ENCODE measurements around the gene PTCD1. TPM values are rescaled to one million over a fixed set of nuclear protein-coding genes. Genes with fewer than 3 reads are reported as not detected.
"Not testable (repeated sequence)": the region's sequence is repeated elsewhere in the genome, so short reads cannot be mapped to it uniquely, and the experiment has no call there.

The PTCD1 gene
- total RNA-seq, 1 donor from 2014 or later, result 4.4 TPM

DNA sequence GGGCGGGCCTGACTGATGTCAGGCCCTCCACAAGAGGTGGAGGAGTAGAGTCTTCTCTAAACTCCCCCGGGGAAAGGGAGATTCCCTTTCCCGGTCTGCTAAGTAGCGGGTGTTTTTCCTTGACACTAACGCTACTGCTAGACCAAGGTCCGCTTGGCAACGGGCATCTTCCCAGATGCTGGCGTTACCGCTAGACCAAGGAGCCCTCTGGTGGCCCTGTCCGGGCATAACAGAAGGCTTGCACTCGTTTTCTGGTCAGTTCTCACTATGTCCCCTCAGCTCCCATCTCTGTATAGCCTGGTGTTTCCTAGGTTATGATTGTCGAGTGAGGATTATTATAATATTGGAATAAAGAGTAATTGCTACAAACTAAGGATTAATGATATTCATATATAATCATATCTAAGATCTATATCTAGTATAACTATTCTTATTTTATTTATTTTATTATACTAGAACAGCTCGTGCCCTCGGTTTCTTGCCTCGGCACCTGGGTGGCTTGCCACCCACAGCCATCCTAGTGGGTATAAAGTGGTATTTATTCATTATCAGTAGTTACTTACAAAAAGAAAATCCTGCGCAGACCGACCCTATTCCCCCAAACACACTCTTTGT lies 23.0 kb downstream of the PTCD1 start:
- ATAC-seq; intact Hi-C loops (cut with DNase I): not testable (repeated sequence)

DNA sequence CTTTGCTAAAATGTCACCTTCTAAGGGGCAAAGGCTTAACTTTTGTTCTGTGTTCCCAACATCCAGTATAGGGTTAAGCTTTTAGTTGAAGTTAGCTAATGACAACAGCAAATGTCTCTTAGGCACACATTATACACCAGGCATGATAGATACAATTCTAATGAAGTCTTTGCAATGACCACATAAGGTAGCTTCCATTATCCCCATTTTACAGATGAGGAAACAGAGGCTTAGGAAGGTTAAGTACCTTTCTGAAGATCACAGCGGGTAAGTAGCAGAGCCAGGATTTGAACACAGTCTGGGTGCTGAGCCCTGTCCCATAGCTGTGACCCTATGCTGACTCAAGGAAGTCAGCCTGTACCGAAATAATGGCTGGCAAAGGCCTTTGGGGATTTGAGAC lies 28.0 kb downstream of the PTCD1 start:
- no peak for ATAC-seq
- intact Hi-C loops (cut with DNase I), result no loop called here
- no peak for DNase-seq (ENCODE audit: low spot score)

More for the DNA sequence above, 23.0 kb downstream of the PTCD1 start:
- DNase-seq (ENCODE audit: low spot score), result peak; percentile 75

DNA sequence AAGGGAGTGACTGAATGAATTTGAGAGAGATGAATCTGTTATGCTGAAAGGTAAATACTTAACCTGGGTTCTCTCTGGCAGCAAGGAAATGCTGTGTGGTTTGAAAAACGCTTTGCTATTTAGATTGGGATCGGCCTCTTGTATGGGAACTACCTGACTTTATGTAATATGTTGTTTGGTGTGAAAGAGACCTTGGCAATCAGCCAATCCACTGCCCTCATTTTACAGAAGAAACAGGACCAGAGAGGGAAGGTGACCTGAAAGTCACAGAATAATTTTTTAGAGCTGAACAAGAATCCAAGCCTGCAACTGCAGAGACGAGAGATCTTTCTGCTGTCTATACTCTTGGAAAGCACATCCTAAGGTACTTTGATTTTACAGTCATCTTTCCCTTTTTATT lies 28.8 kb downstream of the PTCD1 start:
- intact Hi-C loops (cut with DNase I), result loop anchor here (5.0 kb wide), 1 partner anchor 407 kb away; no protein-coding TSS in a partner anchor

DNA sequence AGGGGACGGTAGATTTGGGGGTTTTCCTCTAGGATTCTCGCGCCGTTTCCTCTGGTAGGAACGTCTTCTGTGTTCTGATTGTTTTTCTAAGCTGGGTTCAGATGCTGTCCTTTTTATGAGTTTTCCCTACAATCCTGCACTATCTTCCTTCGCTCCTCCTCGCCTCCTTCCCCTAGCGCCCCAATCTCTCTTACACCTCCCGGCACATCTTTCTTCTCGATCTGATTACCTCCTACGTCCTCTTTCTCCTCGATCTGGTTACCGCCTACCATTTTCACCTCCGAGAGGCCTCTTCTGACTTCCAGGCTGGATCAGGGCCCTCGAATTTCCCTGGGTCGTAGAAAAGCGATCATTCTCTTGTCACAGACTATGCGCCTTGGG lies 29.4 kb downstream of the PTCD1 start:
- DNase-seq (ENCODE audit: low spot score), result no peak
- ATAC-seq, result peak; percentile 0
- intact Hi-C loops (cut with DNase I), result loop anchor here (5.0 kb wide), 1 partner anchor 408 kb away; no protein-coding TSS in a partner anchor

More for the DNA sequence above, 28.8 kb downstream of the PTCD1 start:
- DNase-seq (ENCODE audit: low spot score), result no peak
- ATAC-seq, result no peak

DNA sequence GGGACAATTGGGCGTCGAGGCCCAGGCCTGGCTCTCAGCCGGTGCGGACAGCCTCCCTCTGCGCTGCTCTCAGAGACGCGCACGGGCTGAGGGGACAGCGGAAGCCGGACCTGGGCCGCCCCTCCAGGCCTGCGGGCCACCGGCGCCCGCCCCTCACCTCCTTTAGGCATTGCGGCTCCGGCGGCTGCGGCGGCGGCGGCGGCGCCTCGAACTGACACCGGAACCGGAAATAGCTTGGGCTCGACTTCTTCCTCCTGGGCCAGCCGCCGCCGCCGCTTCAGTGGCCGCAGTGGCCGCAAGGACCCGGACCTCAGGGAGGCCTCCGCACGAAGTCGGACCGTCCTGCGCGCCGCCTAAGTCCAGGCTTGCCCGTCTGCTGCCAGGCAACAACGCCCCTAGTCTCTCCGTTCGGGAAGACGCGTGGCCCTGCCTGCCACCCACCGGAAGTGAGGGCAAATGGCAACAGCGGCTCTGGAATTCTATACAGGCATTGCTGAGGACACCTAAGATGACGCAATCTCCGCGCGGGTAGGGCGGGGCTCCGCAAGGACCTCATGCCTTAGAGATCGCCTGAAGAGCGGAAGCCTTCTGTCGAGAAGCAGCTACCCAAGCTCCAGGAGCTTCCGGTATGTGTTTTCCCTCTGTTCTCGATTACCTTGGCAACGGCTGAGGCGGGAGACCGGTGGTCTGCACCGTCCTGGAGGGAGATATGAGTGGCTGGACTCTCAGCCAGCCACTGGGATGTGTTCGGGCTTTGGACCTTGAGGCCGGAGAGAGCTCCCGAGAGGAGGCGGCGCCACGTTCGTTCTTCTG lies 30.0 kb downstream of the PTCD1 start, which contains the start of the genes BUD31 and PDAP1:
BUD31 (plus strand) TSS at position 591 of the 813 bp plus-strand sequence. CDS start 2,124 bp downstream, outside the sequence.
PDAP1 (minus strand) TSS at position 219 of the 813 bp plus-strand sequence; CDS start at position 170, 49 bp downstream.
- DNase-seq (ENCODE audit: low spot score), result peak; percentile 95
- intact Hi-C loops (cut with DNase I), result loop anchor here (5.0 kb wide), 1 partner anchor 409 kb away; no protein-coding TSS in a partner anchor

DNA sequence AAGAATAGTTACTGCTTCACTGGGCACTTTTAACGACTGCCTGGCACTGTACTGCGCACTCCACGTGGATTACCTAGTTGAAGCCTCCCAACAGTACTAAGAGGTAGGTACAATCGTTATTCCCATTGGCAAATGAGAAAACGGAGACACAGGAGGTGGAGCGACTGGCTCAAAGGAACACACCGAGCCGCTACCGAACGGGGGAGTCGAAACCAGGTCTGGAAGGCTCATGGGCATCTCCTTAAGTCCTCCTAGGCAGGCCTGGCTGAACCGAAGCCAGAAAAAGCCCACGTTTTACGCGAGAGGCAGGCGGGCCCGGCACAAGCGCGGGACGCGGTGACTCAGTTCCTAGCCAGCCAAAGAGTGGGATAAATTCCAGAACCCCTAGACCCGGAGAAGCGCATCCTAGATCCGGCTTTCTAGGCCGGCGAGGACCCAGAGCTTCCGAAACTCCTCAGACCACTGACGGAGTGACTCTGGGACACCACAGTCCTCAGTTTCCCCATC lies 30.7 kb downstream of the PTCD1 start:
- intact Hi-C loops (cut with DNase I), result loop anchor here (5.0 kb wide), 1 partner anchor 409 kb away; no protein-coding TSS in a partner anchor
- DNase-seq (ENCODE audit: low spot score) (peak; percentile 81), ATAC-seq (peak; percentile 12)

More for the DNA sequence above, 30.0 kb downstream of the PTCD1 start, which contains the start of the genes BUD31 and PDAP1:
- ATAC-seq, result peak; percentile 97

DNA sequence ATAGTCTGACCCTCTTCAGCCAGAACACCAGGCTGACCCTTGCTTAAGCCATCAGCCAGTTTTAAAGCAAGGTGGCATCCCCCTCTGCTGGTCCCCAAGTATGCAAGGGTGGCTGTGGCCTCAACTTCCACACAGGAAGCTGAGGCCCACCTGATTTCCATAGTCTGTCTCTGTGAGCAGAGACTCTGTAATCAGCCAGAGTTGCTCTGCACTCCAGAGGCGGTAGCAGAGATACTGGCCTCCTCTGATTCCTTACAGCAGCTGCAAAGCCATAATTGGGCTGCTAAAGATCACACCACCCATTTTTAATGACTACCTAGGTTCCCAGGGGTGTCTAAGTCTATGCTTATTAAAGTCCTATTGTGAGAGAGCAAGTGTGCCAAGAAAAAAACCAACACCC lies 32.0 kb downstream of the PTCD1 start:
- no peak for ATAC-seq
- intact Hi-C loops (cut with DNase I), result loop anchor here (5.0 kb wide), 1 partner anchor 411 kb away; no protein-coding TSS in a partner anchor
- no peak for DNase-seq (ENCODE audit: low spot score)

DNA sequence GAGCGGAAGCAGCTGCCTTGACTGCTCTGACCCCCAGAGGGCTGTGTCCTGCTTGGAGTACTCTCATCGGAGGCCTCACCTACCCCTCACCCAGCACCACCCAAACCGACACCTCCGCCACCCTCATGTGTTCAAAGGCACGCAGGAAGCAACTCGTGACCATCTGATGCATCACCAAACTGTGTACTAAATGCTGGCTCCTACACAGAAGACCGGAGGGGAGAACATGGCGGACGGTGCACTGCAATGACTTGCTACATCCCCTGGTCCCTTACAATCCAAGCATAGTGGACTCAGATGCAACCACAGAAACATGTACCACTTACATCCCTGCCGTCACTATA lies 33.6 kb downstream of the PTCD1 start:
- DNase-seq (ENCODE audit: low spot score) (no peak), ATAC-seq (no peak)
- intact Hi-C loops (cut with DNase I), result loop anchor here (5.0 kb wide), 1 partner anchor 412 kb away; no protein-coding TSS in a partner anchor

DNA sequence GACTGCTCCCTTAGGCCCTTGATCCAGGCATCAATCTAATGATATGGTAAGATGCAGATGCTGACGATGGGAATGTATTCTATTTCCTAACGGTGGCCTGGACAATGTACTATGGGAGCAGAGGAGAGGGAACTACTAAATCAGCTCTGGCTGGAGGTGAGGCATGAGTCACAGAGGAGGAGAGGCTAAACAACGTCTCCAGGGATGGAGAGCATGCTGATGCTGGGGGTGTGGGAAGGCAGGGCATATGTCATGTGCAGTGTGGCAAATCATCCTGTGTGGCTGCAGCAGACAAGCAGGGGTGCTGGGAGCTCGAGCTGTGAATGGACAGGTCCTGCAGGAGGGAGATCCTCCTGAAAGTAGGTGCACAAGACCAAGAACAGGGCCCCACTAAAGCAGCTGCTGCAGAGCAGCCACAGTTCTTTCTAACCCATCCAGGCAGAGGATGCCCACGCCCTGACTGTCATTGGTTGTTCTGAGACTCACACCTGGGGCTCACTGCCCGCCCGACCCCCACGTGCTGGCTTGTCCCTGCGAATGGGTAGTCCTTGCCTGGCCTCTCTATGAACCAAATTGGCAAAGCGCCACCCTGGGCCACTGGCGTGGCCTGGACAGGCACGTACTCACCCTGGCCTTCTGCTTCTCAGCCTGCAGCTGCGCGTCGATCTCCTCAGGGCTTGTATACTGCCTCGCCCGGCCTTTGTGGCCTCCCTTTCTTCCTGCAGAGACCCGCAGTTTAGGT lies 34.2 kb downstream of the PTCD1 start:
- intact Hi-C loops (cut with DNase I), result no loop called here
- no peak for ATAC-seq

DNA sequence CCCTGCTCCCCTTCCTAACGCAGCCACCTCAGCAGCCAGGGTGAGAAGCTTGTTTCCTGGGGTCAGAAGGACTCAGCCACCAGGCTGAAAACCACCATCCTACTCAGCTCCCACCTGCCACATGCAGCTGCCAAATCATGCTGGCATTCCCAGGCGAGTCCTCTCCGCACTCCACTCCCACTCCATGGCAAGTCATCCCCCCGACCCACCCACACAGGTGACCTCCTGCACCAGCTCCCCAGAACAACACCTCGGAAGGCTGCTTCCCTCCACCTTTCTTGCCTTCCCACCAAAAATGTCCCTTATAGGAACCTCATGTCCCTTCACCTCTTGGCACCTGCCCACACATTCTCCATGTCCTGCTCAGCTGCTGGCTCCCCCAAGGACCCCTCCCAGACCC lies 34.8 kb downstream of the PTCD1 start:
- DNase-seq (ENCODE audit: low spot score) (no peak), ATAC-seq (no peak)
- intact Hi-C loops (cut with DNase I), result no loop called here

More for the DNA sequence above, 34.2 kb downstream of the PTCD1 start:
- peak; percentile 64 for DNase-seq (ENCODE audit: low spot score)

DNA sequence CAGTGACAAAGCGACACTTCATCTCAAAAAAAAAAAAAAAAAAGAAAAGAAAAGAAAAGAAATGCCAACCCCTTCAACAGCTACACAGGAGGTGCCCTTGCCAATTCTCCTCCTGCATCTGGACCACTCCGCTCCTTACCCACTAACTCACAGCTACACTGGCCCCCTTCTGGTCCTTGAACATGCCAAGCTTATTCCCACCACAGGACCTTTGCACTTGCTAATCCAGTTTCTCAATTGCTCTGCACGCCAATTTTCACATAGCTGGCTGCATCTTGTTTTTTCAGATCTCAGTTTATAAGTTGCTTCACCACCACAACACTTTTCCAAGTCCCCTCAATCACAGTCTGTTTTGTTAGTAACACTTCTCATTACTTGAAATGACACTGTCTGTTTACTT lies 35.7 kb downstream of the PTCD1 start:
- intact Hi-C loops (cut with DNase I), result no loop called here
- no peak for ATAC-seq

DNA sequence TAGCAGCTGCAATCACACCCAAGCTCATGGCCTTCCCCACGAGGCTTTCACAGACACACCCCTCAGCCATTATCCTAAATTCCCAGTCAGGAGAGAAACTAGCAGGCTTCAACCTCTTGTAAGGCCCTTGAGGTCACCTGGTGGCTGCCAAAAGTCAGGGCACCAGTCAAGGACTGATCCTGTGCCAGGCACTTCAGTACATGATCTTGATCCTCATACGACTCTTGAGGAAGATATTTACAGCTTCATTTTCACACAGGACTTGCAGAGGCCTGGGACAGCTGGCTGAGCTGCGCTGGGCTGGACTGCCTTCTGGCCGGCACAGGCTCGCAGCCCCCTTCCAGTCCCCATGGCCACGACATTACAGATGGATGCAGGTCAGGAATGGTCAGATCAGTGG lies 39.0 kb downstream of the PTCD1 start:
- ATAC-seq, result no peak
- intact Hi-C loops (cut with DNase I), result no loop called here

More for the DNA sequence above, 35.7 kb downstream of the PTCD1 start:
- no peak for DNase-seq (ENCODE audit: low spot score)

DNA sequence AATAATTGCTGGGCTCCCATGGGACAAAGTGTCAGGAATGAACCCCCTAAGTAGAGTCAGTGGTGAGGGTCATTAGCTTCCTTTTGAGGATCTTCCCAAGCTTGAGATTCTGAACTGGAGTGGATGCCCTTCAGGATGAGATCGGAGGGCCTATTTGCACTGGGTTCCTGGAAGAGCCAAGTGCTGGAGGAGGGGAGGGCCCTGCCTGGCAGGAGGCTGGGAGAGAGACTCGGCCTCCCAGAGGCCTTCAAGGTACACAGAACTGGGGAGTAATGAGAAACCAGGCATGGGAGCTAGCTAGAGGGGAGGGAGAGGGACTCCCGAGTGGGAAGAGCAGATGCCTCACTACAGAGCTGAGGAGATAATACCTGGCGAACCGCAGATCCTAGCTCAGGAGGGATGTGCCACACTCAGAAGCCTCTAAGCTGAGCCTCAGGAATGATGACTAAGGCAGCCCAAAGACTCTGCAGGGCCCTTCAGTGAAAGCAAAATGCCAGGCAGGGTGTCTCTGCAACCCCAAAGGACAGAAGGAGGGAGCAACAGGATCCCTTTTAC lies 39.6 kb downstream of the PTCD1 start:
- DNase-seq (ENCODE audit: low spot score) (no peak), ATAC-seq (no peak)
- intact Hi-C loops (cut with DNase I), result no loop called here

More for the DNA sequence above, 39.0 kb downstream of the PTCD1 start:
- no peak for DNase-seq (ENCODE audit: low spot score)

DNA sequence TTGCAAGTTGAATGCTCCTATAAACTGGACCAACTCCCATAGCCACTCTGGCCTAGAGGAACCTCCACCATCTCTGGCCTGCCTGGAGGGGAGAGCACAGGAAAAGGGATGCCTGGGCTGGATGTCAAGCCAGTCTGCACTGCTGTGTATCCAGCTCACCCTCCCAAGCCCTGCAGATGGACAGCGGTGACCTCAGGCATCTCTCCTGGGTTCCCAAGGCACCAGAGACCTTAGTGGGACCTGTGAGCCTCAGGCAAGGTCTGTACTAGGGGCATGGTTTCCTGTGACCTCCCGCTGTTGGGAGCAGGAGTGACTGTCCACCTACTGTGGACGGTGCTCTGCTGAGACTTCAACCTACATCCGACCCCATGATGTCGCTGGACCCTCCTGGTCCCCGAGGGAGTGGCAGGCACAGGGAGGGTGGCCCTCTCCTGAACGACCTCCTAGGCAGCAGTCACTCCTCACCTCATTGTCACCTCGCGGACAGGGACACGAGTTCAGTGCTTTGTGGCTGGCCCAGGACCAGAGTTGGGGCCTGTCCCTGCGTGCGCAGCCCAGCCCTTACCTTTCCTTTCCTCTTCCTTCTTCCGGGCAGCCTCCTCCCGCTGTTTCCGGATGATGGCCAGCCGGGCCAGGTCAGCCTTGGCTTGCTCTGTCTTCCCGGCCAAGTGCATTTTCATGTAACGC lies 41.2 kb downstream of the PTCD1 start:
- no peak for ATAC-seq
- intact Hi-C loops (cut with DNase I), result no loop called here
- DNase-seq (ENCODE audit: low spot score), result no peak

DNA sequence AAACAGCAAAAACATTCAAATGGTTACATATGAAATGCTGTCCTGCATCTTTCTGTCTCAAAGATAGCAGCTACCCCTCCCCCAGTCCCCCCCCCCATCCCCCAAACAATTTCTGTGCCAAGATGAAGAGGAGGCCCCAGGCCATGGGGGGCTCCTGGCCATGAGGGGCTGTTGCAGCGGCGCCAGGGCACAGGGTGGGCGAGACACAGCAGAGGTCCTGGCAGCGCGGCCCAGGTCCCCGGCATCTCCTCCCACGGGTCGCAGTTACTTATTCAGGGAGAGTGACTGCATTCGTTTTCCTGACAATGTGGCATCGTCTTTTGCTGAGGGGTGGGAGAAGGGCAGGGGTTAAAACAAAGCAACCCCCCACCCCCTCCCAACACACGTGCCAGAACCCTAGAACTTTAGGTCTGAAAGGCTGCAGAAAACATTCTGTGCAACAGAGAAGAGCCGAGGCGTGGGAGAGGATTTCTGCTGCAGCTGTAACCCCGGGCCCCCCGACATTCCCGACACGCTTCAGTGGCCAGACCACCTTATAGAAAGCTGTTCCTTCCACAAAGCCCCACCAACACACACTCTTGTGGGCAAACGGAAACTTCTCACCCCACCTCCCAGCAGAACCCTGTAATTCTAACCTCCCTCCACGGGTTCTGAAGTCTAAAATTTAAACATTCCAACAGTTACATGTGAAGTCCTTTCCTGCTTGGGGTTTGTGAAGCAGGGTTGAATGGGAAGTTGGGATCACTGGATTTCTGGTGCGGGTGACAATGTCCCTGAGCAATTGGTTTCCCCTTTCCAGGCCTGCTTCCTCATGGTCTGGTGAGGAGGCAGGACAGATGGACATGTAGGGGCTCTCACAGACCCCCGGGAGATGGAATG lies 41.9 kb downstream of the PTCD1 start:
- intact Hi-C loops (cut with DNase I), result no loop called here
- DNase-seq (ENCODE audit: low spot score), result no peak
- no peak for ATAC-seq

DNA sequence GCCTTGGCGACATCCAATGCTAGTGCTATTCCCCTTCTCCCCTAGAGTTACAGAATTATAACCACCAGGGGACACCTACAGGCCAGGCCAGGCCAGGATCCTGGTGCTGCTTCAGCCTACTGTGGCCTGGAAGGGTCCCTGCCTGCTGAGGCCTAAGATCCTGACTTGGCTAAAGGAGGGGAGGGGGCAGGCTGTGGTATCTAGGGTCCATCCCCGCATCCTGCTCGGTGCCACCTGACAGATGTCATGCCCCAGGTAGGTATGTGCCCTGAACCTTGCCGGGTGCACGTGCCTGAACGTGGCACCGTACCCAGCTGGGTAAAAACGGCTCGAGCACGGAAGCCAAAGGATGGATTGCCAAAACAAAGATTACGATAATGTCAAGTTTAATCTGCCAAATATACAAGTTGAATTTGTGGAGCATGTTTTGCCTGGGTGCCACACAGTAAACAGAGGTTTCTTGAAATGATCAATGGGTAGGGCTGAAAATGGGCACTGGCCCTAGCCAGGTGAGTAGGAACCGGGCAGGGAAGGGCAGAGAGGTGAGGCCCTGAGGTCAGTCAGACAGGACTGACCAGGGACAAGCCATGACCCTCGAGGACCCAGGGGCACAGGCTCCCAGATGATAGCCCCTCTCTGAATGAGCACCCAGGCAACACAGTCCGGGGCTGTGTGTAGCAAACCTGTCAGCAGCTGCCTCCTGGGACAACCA lies 42.8 kb downstream of the PTCD1 start:
- DNase-seq (ENCODE audit: low spot score) (no peak), ATAC-seq (no peak)
- intact Hi-C loops (cut with DNase I), result no loop called here

DNA sequence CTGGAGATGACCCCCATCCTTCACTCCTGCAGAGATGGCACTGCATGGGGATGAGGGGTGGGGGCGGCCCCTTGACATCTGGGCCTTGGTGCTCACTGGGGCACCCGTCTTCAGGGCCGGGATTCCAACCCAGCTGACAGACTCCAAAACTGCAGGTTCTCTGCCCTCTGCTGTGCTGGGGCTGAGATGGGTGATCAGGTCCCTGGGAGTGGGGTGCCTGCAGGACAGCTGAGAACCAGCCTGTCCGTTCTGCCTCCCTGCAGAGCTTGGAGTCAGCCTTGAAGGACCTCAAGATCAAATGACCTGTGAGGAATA lies 44.5 kb downstream of the PTCD1 start:
- DNase-seq (ENCODE audit: low spot score), result no peak
- no peak for ATAC-seq
- intact Hi-C loops (cut with DNase I), result no loop called here
